MM.1S (cell line): Measurements from ENCODE around the gene LRIF1.

Source experiments
- DNase-seq: peaks from one replicate; pipeline ENCODE4 v3.0.0-alpha.2; 2015
- H2AFZ ChIP-seq: fragments of 300-600 bp; sonication (generic); 2 replicates; pipeline ENCODE4 v1.6.0; 2016; ENCODE audit warnings: antibody characterized with exemption, low read length
- H3F3A ChIP-seq: fragments of 300-600 bp; sonication (generic); 2 replicates; pipeline ENCODE4 v1.6.1; 2016; ENCODE audit warnings: mild to moderate bottlenecking, antibody characterized with exemption, low read length, moderate library complexity, mixed read lengths; ENCODE audit not compliant: insufficient read depth
- H3K27ac ChIP-seq: fragments of 300-600 bp; sonication (generic); 2 replicates; pipeline ENCODE4 v1.5.1; 2016; ENCODE audit warnings: mild to moderate bottlenecking, low read length
- H3K27me3 ChIP-seq: fragments of 300-600 bp; sonication (generic); replicated peaks from 2 replicates; pipeline ENCODE4 v1.6.0; 2016; ENCODE audit warnings: low read length; ENCODE audit not compliant: insufficient read depth
- H3K36me3 ChIP-seq: fragments of 300-600 bp; sonication (generic); replicated peaks from 2 replicates; pipeline ENCODE4 v1.6.1; 2016; ENCODE audit warnings: mild to moderate bottlenecking, low read length, mixed read lengths; ENCODE audit not compliant: insufficient read depth
- H3K4me1 ChIP-seq: fragments of 300-600 bp; sonication (generic); 2 replicates; pipeline ENCODE4 v1.6.1; 2016; ENCODE audit warnings: low read length, mixed read lengths
- H3K4me2 ChIP-seq: fragments of 300-600 bp; sonication (generic); 2 replicates; pipeline ENCODE4 v1.6.0; 2016; ENCODE audit warnings: low read depth, low read length
- H3K4me3 ChIP-seq: fragments of 300-600 bp; sonication (generic); 2 replicates; pipeline ENCODE4 v1.5.1; 2016; ENCODE audit warnings: low read length, mixed read lengths
- H3K79me2 ChIP-seq: fragments of 300-600 bp; sonication (generic); 2 replicates; pipeline ENCODE4 v1.6.1; 2016; ENCODE audit warnings: mixed run types, low read length, mixed read lengths
- H3K9ac ChIP-seq: fragments of 300-600 bp; sonication (generic); 2 replicates; pipeline ENCODE4 v1.6.1; 2016; ENCODE audit warnings: low read length, mixed read lengths
- H3K9me2 ChIP-seq: fragments of 300-600 bp; sonication (generic); replicated peaks from 2 replicates; pipeline ENCODE4 v1.6.1; 2016; ENCODE audit warnings: mild to moderate bottlenecking, low read length, mixed read lengths; ENCODE audit not compliant: insufficient read depth
- H3K9me3 ChIP-seq: fragments of 300-600 bp; sonication (generic); replicated peaks from 2 replicates; pipeline ENCODE4 v1.6.1; 2016; ENCODE audit warnings: mild to moderate bottlenecking, low read length, mixed read lengths; ENCODE audit not compliant: insufficient read depth
- H4K20me1 ChIP-seq: fragments of 300-600 bp; sonication (generic); 2 replicates; pipeline ENCODE4 v1.6.1; 2016; ENCODE audit warnings: mild to moderate bottlenecking, low read length, moderate library complexity, mixed read lengths; ENCODE audit not compliant: insufficient read depth
- CTCF ChIP-seq: fragments of 300-600 bp; sonication (generic); IDR thresholded peaks from 2 replicates; pipeline ENCODE4 v1.5.1; 2016; ENCODE audit warnings: antibody characterized with exemption, low read length, mixed read lengths
- EZH2 ChIP-seq: fragments of 300-600 bp; sonication (generic); optimal IDR thresholded peaks from 2 replicates; pipeline ENCODE3; 2017; ENCODE audit warnings: low read depth, mild to moderate bottlenecking, antibody characterized with exemption, low read length, mixed read lengths
- EZH2phosphoT487 ChIP-seq: fragments of 300-600 bp; sonication (generic); IDR thresholded peaks from 2 replicates; pipeline ENCODE4 v1.6.1; 2018; ENCODE audit warnings: antibody characterized with exemption, low read length

LRIF1 gene

GRCh38 chr1:110962892-110963690 is 631 bp downstream of the LRIF1 start:
- Histone ChIP-seq H3F3A (peaks cover 18% of the 10 kb centered on the region), H3K9me2 (no peaks in the 10 kb centered on the region), H3K36me3 (no peaks in the 10 kb centered on the region), H3K4me1 (no peaks in the 10 kb centered on the region), H3K79me2 (peaks cover 39% of the 10 kb centered on the region), H3K9ac (peak overlapping the region; percentile 89), H2AFZ (peak overlapping the region; percentile 80), H3K4me3 (peak overlapping the region; percentile 89), H3K4me2 (peak overlapping the region; percentile 41), H3K27ac (peak overlapping the region; percentile 96), H4K20me1 (no peaks in the 10 kb centered on the region), H3K9me3 (no peaks in the 10 kb centered on the region), H3K27me3 (no peaks in the 10 kb centered on the region)
- no peak for TF ChIP-seq EZH2phosphoT487
- no peak for TF ChIP-seq CTCF
- no peak for TF ChIP-seq EZH2
- DNase-seq = peak; percentile 63

- Histone ChIP-seq H3F3A (peaks cover 18% of the 10 kb centered on the region), H3K9me3 (no peaks in the 10 kb centered on the region), H3K27ac (no peak overlapping the region), H3K4me1 (no peaks in the 10 kb centered on the region), H4K20me1 (no peaks in the 10 kb centered on the region), H3K9ac (no peak overlapping the region), H2AFZ (no peak overlapping the region), H3K9me2 (no peaks in the 10 kb centered on the region), H3K36me3 (no peaks in the 10 kb centered on the region), H3K79me2 (peaks cover 47% of the 10 kb centered on the region), H3K27me3 (no peaks in the 10 kb centered on the region), H3K4me2 (no peak overlapping the region), H3K4me3 (no peak overlapping the region)
- TF ChIP-seq EZH2phosphoT487 (no peak), CTCF (no peak), EZH2 (no peak)
- DNase-seq = no peak
Measured at GRCh38 chr1:110961902-110962301, 1.8 kb downstream of the LRIF1 start.

- Histone ChIP-seq H2AFZ (no peak overlapping the region), H3K27me3 (no peaks in the 10 kb centered on the region), H3K9ac (no peak overlapping the region), H3K79me2 (peaks cover 57% of the 10 kb centered on the region), H3K4me2 (no peak overlapping the region), H3K36me3 (no peaks in the 10 kb centered on the region), H3K9me2 (no peaks in the 10 kb centered on the region), H4K20me1 (no peaks in the 10 kb centered on the region), H3K27ac (no peak overlapping the region), H3K4me1 (no peaks in the 10 kb centered on the region), H3F3A (peaks cover 18% of the 10 kb centered on the region), H3K4me3 (no peak overlapping the region), H3K9me3 (no peaks in the 10 kb centered on the region)
- TF ChIP-seq EZH2phosphoT487 (no peak), EZH2 (no peak), CTCF (no peak)
- no peak for DNase-seq
Measured at GRCh38 chr1:110960777-110961420, 2.8 kb downstream of the LRIF1 start.
